GM21529 (cell line): ENCODE measurements around the gene USP47.

Source experiments
- ATAC-seq: cut with Tn5 transposase; IDR thresholded peaks from one replicate; pipeline ENCODE4 v1.9.1; 2021; ENCODE audit not compliant: unreplicated experiment

Gene USP47

DNA sequence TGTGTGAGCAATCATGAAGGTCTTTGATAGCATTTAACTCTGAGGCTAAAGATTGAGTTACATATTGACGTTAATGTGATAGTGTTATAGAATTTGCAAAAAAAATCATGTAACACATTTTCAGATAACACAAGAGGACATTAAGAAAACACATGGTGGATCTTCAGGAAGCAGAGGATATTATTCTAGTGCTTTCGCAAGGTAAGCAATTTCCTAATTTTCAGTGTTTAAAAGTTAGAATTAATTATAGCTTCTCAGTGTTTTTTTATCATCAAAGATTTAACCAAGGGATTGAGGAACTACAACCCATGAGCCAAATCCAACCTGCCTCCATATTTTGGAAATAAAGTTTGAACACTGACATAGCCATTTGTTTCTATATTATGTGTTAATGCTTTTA is 88.1 kb downstream of the USP47 start:
- no peak for ATAC-seq

DNA sequence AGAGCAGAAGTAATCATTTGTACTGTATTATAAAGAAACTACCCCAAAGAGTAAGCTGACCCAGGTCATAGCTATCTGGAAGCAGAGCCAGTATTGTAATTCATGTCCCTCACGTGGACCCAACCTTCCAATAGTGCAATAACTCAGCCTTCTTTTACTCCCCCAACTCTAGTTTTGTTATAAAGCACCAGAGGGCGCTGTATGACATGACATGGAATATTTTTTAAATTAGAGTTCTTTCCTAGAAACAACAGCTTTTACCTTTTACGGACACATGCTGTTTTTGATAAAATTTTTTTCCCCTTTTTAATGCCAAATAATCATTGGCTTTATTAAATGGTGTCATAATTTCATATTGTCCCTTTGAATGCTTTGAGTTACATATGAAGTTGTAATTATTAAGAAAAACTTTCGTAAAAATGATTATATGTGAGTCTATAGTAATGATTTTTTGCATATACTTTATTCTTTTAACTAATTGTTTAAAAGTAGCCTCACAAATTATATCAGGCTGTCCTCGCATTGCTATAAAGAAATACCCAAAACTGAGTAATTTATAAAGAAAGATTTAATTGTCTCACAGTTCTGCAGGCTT is 89.8 kb downstream of the USP47 start:
- ATAC-seq = no peak

DNA sequence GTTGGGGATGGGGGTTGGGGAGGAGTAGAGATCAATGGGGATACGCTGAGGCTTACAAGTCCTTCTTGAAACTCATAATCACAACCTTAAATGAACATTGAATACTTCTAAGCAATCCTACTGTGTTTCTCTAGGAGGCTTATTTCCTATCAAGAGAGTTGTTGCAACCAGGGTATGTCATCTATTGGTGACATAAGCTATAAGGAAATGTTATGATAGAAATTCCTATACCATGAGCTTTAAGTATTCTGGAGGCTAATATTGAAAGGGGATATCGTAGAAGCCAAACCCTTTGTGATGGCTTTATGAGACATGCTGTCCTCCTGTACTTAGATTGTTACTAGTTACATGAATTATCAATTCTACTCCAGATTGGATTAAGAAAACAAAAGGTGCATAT is 93.8 kb downstream of the USP47 start:
- ATAC-seq = no peak

DNA sequence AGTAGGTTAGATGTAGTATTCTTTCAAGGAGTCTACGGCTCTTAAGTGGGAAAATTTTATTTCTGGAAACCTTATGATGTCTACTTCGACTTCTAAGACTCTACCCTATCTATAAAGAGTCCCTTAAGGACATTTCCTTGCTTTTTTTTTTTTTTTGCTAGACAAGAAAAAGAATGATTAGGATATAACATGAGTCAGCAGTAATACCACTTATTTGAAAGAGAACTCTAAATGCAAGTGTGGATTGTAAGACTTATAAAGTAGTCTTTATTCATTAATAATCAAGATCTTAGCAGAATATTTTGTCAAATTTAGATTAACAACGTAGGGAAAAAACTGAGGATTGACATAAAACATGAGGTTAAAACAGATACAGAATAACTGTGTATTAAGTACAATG is 95.7 kb downstream of the USP47 start:
- ATAC-seq = no peak

DNA sequence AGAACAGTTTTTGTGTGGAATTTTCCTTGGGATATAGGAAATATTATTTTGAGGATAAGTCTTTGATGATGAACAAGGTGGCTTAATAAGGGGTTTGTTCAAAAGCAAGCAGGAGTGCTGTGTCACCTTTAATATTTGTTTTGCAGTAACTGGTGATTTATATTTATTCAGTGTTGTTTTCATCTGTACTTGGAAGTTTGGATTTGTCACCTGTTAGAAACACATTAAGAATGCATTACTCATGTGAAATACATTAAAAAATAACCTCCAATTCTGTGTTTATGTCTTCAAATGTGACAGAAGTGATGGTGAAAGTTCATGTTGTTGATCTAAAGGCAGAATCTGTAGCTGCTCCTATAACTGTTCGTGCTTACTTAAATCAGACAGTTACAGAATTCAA is 96.2 kb downstream of the USP47 start:
- no peak for ATAC-seq

DNA sequence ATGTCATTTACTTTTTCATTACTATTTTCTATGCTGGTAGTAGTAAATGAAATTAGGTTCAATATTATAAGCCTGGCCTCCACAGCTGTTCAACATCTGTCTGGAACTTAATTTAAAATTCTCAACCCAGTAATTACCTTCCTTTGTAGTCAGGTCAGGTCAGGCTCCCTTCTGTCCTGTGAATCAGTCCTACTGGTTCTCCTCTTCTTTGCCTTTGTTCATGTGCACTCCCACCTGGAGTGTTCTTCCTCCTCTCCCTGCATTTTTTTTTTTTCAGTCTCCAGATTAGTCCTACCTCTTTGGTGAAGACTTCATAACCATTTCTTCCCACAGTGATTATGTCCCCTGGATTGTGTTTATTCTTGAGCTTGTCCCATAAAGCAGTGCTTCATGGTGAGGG is 98.8 kb downstream of the USP47 start:
- ATAC-seq = no peak

DNA sequence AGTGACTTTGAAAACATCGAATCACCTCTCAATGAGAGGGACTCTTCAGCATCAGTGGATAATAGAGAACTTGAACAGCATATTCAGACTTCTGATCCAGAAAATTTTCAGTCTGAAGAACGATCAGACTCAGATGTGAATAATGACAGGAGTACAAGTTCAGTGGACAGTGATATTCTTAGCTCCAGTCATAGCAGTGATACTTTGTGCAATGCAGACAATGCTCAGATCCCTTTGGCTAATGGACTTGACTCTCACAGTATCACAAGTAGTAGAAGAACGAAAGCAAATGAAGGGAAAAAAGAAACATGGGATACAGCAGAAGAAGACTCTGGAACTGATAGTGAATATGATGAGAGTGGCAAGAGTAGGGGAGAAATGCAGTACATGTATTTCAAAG is 100.9 kb downstream of the USP47 start:
- no peak for ATAC-seq

DNA sequence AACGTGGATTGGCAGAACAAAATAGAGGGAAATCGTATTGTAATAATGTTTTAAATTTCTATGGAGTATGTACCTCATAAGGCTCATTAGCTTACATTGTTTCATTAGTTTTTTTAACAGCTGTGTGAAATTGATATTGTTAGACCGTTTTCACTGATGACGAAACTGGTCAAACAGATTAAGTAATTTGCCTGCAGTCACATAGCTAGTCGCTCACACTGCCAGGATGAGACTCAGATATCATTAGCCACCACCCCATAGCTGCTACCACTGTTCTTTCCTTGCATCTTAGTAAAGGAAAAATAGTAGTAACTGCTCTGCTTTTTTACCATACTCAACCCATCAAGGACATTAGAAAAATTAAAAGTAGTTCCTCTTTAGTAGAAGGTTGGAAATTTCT is 102.7 kb downstream of the USP47 start:
- no peak for ATAC-seq

DNA sequence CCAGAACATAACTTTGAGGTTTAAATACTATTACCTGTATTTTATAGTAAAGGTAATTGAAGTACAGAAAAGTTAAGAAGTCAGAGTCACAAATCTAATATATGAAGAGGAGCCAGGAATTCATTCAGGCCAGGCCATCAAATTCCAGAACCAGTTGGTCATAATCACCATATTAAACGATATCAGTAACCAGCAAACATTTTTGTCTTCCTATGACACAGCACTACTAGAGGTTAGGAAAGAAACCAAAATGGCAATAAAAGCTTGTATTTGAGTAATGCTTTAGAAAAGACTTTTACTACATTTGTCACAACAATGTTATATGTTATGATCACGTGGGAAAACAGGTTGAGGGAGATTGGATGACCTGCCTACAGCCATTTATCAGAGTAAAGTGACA is 104.4 kb downstream of the USP47 start:
- no peak for ATAC-seq

DNA sequence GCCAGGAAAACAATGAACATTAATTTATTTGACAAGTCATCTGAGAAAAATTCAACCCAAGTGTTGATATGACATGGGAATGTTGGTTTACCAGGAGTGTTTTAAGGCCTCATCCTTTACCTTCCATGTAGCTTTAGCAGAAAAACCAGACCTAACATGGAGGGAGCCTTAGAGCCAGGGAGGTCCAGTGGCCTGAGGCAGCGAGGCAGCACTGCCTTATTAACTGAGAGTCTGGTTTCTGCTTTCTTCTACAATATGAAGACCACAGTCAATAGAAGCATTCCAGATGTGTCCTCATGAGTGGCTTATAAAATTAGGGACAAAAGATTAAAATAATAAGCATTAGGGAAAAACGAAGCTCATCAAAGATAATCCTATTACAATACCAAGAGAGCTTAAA is 105.1 kb downstream of the USP47 start:
- no peak for ATAC-seq

DNA sequence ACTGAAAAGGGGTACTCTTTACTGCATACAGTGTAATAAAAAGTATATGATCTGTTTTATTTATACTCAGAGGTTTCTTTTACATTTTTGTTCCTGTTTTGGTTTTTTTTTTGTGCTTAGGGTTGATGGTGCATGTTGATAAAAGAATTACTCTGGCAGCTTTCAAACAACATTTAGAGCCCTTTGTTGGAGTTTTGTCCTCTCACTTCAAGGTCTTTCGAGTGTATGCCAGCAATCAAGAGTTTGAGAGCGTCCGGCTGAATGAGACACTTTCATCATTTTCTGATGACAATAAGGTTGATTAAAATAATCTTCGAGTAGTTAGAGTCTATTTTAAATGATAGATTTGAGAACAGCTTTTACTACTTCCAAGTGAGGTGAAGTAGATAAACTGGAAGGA is 106.1 kb downstream of the USP47 start:
- ATAC-seq = no peak

DNA sequence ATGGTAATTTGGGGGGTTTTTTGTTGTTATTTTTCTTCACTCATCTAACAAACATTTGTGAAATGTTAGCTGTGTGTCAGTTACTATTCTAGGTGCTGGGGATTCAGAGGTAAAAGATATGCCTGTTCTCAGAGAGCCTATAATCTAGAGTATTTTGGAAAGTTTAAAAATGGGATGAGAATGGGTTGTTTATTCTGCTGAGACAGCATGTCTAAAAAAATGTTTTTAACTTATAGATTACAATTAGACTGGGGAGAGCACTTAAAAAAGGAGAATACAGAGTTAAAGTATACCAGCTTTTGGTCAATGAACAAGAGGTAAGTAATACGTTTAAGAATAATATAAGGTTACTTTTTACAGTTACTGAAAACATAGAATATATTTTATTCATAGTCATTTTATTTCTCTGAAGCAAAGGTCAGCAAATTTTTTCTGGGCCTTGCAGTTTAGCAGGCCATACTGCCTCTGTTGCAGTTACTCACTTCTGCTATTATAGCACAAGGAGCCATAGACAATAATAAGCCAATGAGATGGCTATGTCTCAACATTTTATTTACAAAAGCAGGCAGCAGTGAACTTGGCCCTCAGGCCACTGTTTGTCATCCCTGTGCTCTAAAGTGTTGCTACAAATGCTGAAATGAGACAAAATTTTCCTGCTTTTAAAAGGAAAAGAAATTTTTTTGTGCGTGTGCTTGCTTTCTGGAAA is 106.6 kb downstream of the USP47 start:
- no peak for ATAC-seq

DNA sequence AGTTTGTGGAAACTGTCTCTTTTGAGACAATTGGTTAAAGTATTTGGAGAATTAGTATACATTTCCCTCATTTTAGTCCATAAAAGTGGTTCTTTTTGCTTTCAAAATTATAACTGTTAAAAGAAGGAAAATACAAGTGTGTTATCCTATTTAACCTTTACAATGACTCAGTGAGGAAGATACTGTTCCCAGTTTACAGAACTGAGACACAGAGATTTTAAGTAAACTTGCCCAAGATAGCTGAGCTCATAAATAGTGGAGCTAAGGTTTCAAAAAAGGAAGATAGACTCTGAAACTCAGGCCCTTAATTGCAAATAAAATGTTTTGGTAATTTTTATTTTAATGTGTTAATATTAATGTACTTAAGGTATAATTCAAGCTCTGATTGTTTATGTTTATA is 107.7 kb downstream of the USP47 start:
- no peak for ATAC-seq

DNA sequence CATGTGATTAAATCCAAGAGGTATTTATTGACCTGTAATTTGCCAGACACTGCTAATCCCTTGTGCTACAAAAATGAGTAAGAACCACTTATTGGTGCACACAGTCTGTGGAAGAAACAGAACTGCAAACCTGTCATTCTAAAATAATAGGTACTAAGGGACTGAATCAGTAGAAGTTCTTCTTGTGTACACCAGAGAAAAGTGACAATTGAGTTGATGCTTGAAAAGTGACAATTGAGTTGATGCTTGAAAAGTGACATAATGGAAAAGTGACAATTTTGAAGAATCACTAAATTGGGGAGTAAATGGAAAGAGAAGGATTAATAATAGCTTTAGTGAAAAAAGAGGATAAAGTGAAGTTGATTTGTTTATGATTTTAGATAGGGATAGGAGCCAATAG is 110.3 kb downstream of the USP47 start:
- ATAC-seq = no peak

DNA sequence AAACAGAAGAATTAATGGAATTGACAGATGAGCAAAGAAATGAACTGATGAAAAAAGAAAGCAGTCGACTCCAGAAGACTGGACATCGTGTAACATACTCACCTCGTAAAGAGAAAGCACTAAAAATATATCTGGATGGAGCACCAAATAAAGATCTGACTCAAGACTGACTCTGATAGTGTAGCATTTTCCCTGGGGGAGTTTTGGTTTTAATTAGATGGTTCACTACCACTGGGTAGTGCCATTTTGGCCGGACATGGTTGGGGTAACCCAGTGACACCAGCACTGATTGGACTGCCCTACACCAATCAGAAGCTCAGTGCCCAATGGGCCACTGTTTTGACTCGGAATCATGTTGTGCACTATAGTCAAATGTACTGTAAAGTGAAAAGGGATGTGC is 114.2 kb downstream of the USP47 start:
- no peak for ATAC-seq

DNA sequence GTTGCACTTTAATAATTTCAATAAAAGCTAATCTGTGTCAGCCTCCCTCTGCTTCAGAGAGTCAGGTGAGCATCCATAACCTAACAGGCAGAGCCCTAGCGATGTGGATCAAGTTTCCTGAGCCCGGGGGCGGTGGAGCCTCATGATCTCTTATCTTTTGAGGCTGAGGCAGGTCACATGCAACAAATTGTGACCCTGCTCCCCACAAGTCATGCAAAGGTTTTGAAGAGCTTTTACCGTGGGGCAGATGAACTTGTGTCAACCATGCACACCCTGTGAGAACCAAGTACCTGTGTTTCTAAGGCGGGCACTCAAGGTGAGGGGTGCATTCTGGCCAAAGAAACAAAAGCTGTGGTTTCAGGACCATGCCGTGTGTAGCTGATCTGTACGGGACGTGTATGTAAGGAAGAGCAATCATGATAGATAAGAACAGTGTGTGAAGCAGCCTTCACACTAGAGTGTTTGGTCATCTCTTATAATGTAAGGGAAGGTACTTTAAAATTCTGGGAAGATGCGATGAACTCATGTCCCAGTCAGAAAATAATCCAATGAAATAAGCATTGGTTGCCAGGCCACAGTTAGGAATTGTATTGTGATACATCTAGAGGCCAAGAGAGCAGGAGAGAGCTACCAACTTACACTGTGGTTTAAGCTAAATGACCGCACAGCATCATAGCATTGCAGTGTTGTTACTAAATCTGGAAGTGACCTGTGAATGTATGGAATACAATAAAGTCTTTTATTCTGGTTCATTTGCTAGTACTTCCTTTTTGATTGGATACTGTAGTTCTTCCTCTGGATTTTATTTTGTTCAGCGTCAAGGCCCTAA is 116.8 kb downstream of the USP47 start:
- no peak for ATAC-seq

DNA sequence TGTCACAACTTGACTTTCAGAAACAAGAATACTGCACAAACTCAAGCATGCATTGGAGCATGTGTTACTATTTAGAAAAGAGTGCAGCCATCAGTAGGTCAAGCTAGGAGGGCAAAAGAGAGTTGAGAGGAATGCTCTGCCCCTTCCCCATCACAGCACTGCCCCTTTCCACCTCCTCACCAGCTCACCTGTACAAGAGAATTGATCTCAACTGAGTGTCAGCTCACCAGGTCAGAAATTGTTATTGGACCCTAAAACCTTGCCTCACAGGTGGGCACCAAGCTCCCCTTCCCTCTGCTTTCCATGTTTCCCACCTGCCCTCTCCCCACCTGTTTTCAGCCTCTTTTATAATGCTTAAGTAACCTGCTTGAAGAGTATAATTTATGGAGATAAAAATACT is 117.8 kb downstream of the USP47 start:
- no peak for ATAC-seq

DNA sequence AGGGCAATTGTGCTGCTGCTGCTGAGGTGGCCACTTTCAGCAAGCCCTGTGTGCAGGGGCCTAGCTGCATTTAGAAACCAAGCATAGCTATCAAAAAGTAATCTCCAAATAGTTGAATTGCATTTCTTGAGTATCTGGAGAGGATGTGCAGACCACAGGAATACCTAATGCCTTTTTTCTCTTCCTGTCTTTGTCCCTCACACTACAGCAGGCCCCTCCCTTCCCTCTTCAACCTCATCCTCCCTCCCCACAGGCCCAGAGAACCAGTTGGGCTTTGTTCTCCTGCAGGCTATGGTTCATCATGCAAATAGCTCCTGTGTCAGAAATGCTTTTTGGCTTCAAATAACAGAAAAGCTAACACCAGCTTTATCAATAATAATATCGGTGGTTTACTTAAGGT is 118.9 kb downstream of the USP47 start:
- ATAC-seq = no peak

DNA sequence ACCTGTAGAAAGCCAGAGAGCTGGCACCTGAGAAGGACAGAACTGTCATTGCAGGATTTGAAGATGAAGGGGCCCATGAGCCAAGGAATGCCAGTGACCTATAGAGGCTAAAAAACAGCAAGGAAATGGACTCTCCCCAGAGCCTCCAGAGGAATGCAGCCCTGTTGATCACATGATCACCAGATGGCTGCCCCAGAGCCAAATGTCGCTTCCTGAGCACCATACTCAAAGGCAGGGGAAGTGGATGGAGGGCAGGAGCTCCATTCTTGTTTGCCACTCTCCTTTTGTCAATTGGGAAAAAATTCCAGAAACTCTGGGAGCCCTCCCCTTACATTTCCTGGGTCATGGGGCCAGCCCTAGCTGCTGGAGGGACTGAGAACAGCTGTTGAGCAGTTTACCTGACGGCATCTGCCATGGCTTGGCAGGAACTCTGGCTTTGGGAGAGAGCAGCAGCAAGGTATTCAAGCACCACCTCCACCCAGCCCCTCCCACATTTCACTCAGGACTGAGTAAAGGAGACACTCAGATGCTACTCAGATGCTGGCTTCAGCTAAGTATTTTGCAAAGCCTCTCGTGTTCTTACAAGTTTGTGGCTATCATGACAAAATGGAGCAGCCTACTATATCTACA is 119.7 kb downstream of the USP47 start:
- no peak for ATAC-seq

DNA sequence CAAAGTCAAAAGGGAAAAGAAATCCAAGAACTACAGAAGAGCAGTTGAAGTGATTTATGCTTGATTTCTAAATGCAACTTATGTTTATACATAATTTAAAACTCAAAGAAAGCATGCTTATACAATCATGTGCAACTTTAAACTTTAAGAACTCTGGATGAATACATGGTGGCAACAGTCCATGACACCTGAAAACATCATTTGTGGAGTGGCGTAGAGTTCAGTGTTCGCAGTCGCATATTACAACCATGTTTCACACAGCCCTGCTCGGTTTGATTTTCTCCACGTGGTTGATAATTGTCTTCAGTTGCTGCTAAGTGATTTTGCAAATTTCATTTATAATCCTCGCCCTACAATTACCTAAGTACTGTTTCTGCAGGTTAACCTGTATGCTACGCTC is 121.3 kb downstream of the USP47 start:
- ATAC-seq = no peak

DNA sequence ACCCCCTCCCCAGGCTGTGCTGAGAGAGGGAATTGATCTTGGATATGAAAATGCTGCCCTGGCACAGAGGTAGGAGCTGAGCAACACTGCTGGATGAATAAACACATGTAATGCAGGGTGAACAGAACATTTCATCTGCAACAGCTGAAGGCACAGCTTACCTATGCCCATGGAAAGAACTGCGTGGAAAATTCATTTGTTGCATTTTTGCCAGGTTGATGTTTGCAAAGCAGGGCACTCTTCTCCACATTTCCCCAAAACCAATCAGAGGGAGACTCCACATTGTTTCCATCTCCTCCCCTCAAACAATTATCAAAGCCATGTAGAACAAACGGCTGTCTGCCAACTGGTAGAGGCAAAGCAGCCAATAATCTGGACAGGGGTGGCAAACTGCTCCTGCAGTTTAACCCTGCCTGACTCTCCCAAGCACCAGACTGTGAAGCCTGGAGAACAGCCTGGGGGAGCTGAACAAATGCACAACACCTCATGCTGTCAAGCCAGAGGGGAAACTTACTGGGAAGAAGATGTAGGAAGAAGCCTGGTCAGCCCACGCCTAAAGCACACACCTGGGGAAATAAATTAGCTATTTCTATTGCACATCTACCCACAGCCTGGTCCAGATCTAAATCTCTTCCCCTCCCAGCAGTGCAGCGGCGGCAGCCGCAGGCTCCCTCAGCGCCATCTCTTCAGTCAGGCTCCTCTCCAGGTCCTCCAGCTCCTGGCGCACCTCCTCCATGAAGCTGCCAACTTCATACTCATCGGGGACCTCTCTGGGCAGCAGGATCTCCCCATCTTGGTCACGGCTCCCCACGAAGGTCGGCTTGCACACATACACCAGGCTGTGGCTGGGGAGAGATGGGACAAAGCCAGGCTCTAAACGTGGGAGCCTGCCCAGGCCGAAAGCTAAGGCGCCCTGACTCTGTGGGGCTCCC is 122.3 kb downstream of the USP47 start:
- no peak for ATAC-seq
